Ascending aorta (tissue), 2 donors: ENCODE data around the gene CKAP4. TPM values are rescaled to one million over a fixed set of nuclear protein-coding genes. Genes with fewer than 3 reads are reported as not detected.
A peak's percentile ranks its signal among the peaks of the same experiment; 100 is the strongest.

Experiments used
- DNase-seq, 2 donors: peaks; one replicate each; pipeline ENCODE4 v3.0.0-alpha.2; 2019; ENCODE audit warnings: low spot score in 2 of 2
- H3K27ac ChIP-seq, 2 donors: fragments of 200-600 bp; sonication (generic); one replicate each; pipeline ENCODE4 v1.5.1; 2016 to 2017; ENCODE audit warnings: mild to moderate bottlenecking in 1 of 2
- H3K27me3 ChIP-seq: fragments of 200-600 bp; sonication (generic); one replicate; pipeline ENCODE4 v1.5.1; 2017
- H3K36me3 ChIP-seq, 2 donors: fragments of 200-600 bp; sonication (generic); one replicate each; pipeline ENCODE4 v1.5.1; 2016
- H3K4me1 ChIP-seq, 2 donors: fragments of 200-600 bp; sonication (generic); one replicate each; pipeline ENCODE4 v1.5.1; 2016 to 2017; ENCODE audit warnings: mild to moderate bottlenecking in 1 of 2
- H3K4me3 ChIP-seq, 2 donors: fragments of 200-600 bp; sonication (generic); one replicate each; pipeline ENCODE4 v1.5.1; 2016 to 2017; ENCODE audit warnings: mild to moderate bottlenecking in 1 of 2
- H3K9me3 ChIP-seq, 2 donors: fragments of 200-600 bp; sonication (generic); one replicate each; pipeline ENCODE4 v1.5.1; 2016
- intact Hi-C: fragments of 100-400 bp; cut with DNase I; formaldehyde crosslinking; loops from one replicate; pipeline ENCODE4 v1.15.1; 2023
- total RNA-seq: library from RNA; depleted of rRNA; stranded (reverse); fragments of >200 nt; gene quantifications from one replicate; pipeline ENCODE4 v1.1.0, GENCODE V29; 2016
- TF ChIP-seq, protein P1 (sequence below), 3 experiments: fragments of 200-600 bp in 2 of 3; fragments of 450-650 bp in 1 of 3; sonication (generic) in 2 of 3; IDR thresholded peaks; one replicate each; pipeline ENCODE4 v1.5.1; 2016 to 2019; ENCODE audit warnings: antibody characterized with exemption in 3 of 3, mild to moderate bottlenecking in 1 of 3, moderate library complexity in 1 of 3

CKAP4 gene
- total RNA-seq, 1 donor from 2014 or later: 116 TPM

DNA sequence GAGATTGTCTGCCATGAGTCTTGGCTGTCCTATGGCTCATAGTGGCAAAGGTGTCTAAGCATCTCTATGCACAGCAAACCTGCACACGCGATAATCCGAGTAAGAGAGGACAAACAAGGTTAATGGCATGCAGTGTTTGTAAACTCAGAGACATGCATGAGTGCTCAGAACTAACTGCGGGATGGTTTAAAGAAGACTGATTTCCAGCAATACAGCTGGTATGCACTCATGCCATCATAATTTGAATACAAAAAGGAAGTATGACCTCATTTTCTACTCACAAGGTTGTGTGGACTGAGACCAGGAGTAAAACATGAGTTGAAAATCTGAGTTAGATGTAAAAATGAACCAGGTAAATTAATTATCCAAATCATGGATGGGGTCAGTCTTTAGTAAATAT, 38.2 kb upstream of the CKAP4 start:
- Histone ChIP-seq H3K27ac (no peak overlapping the region), H3K4me3 (no peak overlapping the region), H3K4me1 (no peaks in the 10 kb centered on the region), H3K36me3 (no peaks in the 10 kb centered on the region), H3K9me3 (peaks cover 0 to 4% of the 10 kb centered on the region in 2 donors), H3K27me3 (no peaks in the 10 kb centered on the region)
- TF ChIP-seq, protein P1, sequence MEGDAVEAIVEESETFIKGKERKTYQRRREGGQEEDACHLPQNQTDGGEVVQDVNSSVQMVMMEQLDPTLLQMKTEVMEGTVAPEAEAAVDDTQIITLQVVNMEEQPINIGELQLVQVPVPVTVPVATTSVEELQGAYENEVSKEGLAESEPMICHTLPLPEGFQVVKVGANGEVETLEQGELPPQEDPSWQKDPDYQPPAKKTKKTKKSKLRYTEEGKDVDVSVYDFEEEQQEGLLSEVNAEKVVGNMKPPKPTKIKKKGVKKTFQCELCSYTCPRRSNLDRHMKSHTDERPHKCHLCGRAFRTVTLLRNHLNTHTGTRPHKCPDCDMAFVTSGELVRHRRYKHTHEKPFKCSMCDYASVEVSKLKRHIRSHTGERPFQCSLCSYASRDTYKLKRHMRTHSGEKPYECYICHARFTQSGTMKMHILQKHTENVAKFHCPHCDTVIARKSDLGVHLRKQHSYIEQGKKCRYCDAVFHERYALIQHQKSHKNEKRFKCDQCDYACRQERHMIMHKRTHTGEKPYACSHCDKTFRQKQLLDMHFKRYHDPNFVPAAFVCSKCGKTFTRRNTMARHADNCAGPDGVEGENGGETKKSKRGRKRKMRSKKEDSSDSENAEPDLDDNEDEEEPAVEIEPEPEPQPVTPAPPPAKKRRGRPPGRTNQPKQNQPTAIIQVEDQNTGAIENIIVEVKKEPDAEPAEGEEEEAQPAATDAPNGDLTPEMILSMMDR (IDR thresholded peaks at IDR 0.05): no peak
- no peak for DNase-seq
- intact Hi-C loops: no loop called here

DNA sequence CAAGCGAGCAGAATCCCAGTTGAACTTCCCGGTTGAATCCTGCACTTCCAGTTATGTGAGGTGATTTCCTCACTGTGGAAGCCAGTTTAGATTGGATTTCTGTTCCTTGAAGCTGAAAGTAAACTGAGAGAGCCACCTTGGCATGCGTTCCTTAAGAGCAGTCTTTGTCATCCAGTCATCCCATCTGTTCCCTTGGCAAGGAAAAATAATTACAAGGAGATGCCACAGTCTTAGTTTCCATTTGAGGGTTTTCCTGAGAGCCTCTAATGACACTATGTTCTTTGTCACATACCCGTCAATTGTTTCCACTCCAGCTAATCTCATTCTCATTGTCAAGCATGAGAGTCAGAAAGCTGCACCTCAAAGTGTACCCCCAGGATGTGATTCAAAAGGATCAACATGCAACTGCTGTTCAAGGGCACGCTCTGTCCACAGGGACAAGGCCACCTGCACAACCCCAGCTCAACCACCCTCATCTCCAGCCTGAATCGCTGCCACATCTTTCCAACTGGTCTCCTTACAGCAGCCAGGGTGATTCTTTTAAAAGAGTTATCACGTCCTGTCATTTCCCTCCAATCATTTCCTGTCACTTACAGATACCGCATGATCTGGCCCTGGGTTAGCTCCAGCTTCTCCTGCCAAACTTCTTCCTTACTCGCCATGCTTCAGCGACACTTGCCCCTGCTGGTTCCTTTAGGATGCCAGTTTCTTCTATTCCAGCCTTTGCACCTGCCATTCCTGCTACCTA, 36.7 kb upstream of the CKAP4 start:
- Histone ChIP-seq H3K27me3 (no peaks in the 10 kb centered on the region), H3K36me3 (no peaks in the 10 kb centered on the region), H3K4me1 (no peaks in the 10 kb centered on the region), H3K27ac (no peak overlapping the region), H3K4me3 (no peak overlapping the region), H3K9me3 (peaks cover 0 to 4% of the 10 kb centered on the region in 2 donors)
- TF ChIP-seq, protein P1 (IDR thresholded peaks at IDR 0.05): no peak
- intact Hi-C loops: no loop called here
- no peak for DNase-seq

DNA sequence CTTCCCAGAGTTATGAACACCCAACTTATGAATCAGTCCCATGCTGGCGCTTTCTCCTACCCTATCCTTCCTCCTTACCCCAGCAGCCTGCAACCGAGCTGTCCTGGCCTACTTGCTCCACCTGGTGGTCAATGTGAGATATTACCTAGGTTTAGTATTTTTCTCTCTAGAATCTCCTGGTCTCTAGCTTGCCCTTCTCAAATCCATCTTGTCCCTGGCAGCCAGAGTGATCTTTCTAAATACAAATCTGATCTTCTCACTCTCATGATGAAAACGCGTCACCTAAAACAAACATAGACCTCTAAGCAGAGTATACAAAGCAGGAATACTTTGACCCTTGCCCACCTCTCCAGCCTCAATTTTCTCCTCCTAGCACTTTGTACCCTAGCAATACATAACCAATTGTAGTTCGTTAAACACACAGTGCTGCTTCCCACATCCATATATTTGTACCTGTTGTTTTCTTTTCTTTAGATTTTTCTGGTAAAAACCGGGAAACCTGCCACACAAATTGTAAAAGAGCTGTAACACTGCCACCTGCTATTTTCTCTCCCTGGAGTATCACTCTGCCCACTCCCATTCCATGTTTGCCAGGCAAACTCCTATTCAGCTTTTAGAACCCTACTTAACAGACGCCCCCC, 34.8 kb upstream of the CKAP4 start:
- TF ChIP-seq, protein P1 (IDR thresholded peaks at IDR 0.05): peak; percentile 53 to 67 (median 54)
- Histone ChIP-seq H3K36me3 (no peaks in the 10 kb centered on the region), H3K4me1 (no peaks in the 10 kb centered on the region), H3K27ac (no peak overlapping the region), H3K4me3 (no peak overlapping the region), H3K27me3 (no peaks in the 10 kb centered on the region), H3K9me3 (peaks cover 0 to 4% of the 10 kb centered on the region in 2 donors)
- DNase-seq: no peak
- intact Hi-C loops: loop anchor here (1.0 kb wide), 1 partner anchor 55 kb away; no protein-coding TSS in a partner anchor

DNA sequence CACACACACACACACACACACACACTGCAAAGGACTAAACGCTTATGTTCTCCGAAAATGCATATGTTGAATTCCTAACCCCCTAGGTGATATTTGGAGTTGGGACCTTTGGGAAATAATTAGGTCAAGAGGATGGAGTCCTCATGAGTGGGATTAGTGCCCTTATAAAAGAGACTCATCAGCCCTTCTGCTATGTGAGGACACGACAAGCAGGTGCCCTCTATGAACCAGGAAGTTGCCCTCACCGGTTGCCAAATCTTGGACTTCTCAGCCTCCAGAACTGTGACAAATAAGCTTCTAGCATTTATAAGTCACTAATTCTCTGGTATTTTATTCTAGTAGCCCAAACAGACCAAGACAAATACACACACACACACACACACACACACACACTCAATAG, 34.0 kb upstream of the CKAP4 start:
- TF ChIP-seq, protein P1 (IDR thresholded peaks at IDR 0.05): no peak
- no peak for DNase-seq
- no peaks in the 10 kb centered on the region for H3K27me3 ChIP-seq
- intact Hi-C loops: loop anchor here (1.0 kb wide), 1 partner anchor 55 kb away; no protein-coding TSS in a partner anchor
- H3K9me3 ChIP-seq: peaks cover 0 to 4% of the 10 kb centered on the region in 2 donors
- H3K4me1 ChIP-seq: no peaks in the 10 kb centered on the region
- H3K4me3 ChIP-seq: no peak overlapping the region
- no peaks in the 10 kb centered on the region for H3K36me3 ChIP-seq
- H3K27ac ChIP-seq: no peak overlapping the region

DNA sequence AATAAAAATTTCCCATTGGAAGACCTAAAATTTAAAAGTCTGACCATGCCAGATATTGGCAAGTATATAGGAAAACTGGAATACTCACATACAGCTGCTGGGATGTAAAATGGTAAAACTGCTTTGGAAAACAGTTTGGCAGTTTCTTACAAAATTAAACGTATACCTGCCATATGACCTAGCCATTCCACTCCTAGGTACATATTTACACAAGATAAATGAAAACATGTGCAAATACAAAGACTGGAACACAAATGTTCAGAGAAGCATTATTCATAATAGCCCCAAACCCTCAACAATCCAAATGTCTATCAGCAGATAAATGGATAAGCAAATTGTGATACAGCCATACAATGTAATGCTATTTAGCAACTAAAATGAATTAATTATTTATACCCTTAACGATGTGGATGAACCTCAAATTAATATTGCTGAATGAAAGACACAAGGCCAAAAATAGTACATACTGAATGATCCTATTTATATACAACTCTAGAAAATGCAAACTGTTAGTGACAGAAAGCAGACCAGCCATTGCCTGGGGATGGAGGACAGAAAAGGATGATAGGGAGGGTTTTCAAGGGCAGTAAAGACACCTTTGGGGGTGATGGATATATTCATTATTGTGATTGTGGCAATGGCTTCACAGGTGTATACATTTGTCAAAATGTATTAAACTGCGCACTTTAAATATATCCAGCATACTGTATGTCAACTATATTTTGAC, 33.4 kb upstream of the CKAP4 start:
- Histone ChIP-seq H3K36me3 (no peaks in the 10 kb centered on the region), H3K4me1 (no peaks in the 10 kb centered on the region), H3K27ac (no peak overlapping the region), H3K9me3 (peaks cover 0 to 4% of the 10 kb centered on the region in 2 donors), H3K4me3 (no peak overlapping the region), H3K27me3 (no peaks in the 10 kb centered on the region)
- TF ChIP-seq, protein P1 (IDR thresholded peaks at IDR 0.05): no peak
- intact Hi-C loops: no loop called here
- DNase-seq: no peak
